GM21515 (cell line): ENCODE results near the gene SP4.
"Not testable (repeated sequence)": the region's sequence is repeated elsewhere in the genome, so short reads cannot be mapped to it uniquely, and the experiment has no call there.

ENCODE experiments used
- ATAC-seq: cut with Tn5 transposase; IDR thresholded peaks from one replicate; pipeline ENCODE4 v1.9.1; 2021; ENCODE audit not compliant: unreplicated experiment

SP4 gene

DNA sequence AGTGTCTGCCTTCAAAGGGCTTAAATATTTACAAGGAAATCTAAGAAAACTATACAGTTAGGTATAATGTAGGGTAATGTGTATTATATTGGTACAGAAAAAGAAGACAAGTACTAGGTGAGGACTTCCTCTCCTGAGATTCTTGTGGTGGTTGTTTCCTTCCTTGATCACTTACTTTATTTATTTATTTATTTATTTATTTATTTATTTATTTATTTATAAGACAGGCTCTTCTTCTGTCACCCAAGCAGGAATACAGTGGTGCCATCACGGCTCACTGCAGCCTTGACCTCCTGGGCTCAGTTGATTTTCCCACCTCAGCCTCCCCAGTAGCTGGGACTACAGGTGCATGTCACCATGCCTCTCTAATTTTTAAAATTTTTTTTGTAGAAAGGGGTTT is 96.8 kb downstream of the SP4 start:
- no peak for ATAC-seq

DNA sequence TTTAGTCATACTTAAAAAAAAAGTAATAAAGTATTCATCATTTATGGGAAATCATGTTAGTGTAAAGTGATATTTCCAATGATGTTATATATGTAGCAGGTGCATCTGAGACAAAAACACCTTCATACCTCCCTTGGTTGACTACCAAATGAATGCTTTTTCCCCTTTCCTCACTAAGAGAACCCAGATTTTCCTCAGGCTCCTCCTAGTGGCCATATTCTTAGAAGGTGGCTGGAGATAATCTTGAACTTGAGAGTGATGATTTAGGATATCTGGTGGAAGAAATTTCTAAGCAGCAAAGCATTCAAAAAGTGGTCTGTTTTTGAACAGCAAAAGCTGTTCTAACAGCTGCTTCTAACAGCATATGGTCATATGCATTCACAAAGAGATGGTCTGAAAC is 98.1 kb downstream of the SP4 start:
- ATAC-seq = no peak

GRCh38 chr7:21526448-21526847 is 98.6 kb downstream of the SP4 start:
- no peak for ATAC-seq

GRCh38 chr7:21532485-21532884 is 104.6 kb downstream of the SP4 start:
- not testable (repeated sequence) for ATAC-seq

GRCh38 chr7:21533646-21534045 is 105.8 kb downstream of the SP4 start:
- not testable (repeated sequence) for ATAC-seq

GRCh38 chr7:21536445-21537118 is 108.7 kb downstream of the SP4 start:
- not testable (repeated sequence) for ATAC-seq

DNA sequence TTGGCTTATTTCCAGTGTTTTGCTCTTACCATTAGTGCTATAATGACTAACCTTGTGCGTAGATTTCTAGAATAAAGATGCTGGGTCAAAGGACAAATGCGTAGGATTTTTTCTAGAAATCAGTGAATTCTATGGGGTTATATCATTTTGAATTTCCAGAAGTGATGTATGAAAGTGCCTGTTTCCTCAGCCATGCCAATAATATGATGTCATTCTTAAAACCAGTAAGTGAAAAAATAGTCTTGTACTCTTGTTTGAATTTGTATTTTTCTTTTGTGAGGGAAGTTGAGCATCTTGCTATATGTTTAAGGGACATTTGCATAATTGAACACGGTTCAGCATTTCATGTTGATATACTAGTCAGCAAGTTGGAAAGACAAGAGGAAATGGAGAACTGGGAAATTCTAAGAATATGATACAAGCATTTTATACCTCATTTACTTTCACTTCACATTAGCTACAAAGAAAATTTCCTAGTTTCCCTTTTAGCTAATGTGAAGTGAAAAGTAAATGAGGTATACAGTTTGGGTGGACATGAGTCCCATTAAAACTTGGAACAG is 111.1 kb downstream of the SP4 start:
- no peak for ATAC-seq

DNA sequence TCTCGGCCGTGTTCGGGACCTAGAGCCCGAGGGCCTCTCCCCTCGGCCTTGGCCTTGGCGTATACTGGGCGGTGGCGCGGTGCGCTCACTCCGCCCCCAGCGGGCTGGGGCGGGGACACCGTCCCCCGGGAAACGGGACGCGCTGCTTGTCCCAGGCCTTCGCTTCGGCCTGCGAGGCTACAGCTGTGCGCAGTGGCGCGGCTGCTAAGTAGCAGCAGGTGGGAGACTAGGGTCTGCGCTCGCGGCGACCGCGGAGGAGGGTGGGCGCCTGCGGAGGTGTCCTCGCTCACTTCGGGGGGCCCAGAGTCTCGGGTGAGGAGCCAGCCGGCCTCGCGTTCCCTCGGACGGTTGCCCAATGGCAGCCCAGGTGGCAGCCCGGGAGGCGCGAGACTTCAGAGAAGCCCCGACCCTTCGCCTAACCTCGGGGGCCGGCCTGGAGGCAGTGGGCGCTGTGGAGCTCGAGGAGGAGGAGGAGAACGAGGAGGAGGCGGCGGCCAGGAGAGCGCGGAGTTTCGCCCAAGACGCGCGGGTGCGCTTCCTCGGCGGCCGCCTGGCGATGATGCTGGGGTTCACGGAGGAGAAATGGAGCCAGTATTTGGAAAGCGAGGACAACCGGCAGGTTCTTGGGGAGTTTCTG is 115.1 kb downstream of the SP4 start, which contains the start of gene DNAH11:
DNAH11 (plus strand) TSS at position 149 of the 637 bp plus-strand sequence; CDS start at position 356, 207 bp downstream.
- no peak for ATAC-seq

DNA sequence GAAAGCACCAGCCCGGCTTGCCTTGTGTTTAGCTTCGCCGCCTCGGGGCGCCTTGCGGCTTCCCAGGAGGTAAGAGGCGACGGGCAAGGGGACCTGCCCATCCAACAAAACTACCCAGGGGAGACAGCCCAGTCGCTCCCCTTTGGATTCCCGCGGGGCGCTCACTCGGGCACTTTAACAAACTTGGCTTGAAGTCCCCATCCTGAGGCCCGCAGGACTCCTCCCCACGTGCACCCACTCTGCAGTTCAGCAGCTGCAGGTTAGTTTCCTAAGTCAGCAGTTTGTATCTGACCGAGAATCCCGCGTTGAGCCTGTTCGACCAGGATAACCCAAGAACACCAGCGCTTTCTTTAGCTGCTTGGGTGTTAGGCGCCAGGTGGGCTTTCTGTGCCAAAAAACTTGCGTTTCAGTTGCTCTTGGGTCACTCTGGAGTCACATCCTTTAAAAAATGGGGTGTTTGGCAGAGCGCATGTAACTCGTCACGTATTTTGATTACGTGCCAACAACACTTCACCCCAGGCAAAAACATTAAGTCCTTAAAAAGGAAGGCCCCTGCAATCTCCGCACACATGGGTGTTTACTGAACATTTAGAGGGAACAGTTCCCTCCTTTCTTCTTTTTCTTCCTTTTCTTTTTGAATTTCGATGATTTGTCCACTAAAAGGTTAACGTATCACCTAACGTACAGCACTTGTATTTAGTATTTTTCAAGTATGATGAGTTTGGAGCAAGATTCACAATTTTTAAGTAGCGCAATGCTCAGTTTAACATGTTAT is 115.8 kb downstream of the SP4 start:
- no peak for ATAC-seq

GRCh38 chr7:21544303-21544656 is 116.4 kb downstream of the SP4 start:
- no peak for ATAC-seq

DNA sequence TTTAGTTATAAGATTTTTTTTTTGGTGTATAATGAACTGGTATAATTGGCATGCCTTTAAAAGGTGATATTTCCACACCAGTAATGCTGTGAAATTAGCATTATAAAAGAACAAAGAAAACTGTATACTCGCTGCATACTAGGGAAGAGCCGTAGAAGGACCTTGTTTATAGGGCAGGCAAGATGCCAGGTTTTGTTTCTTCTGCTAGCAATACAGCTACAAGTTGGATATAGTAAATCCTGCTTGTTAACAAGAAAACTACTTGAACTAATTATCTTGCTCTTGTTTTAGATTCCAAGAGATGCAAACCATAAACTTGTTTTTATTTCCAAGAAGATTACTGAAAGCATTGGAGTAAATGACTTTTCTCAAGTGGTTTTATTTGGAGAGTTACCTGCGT is 116.8 kb downstream of the SP4 start:
- ATAC-seq = no peak

DNA sequence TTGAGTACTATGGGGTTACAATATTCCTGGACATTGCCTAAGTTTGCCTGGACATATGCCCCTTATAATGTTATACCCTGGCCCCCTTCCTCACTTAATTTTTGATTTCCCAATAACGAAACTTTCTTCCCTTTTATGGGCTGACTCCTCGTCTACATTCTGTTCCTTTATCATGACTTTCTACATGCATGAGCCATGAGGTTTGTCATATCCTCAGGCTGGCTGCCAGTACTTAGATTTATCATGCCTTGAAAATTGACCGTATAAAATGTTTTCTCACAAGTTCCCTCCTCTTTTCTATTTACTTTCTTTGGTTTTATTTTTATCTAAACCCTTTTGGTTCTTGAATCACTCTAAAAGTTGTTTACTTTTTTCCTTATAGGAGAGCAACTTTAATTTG is 119.6 kb downstream of the SP4 start:
- ATAC-seq = no peak

DNA sequence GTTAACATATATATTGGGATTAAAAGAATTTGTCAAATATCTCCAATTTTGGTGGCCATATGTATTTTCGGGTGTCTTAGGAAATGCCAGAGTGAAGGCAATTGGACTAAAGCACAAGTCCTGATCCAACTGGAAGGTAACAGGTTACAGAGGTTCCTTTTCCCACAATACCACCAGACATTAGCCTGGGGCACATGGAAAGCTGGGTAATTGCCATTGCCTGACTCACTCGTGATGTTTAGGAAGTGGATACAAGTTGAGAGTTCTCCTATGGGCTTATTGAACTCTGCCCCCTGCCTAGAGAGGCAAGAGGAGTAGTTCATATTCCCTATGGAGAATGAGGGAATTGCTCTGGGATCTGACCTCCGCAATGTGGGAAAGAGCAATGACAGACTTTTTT is 120.6 kb downstream of the SP4 start:
- no peak for ATAC-seq

DNA sequence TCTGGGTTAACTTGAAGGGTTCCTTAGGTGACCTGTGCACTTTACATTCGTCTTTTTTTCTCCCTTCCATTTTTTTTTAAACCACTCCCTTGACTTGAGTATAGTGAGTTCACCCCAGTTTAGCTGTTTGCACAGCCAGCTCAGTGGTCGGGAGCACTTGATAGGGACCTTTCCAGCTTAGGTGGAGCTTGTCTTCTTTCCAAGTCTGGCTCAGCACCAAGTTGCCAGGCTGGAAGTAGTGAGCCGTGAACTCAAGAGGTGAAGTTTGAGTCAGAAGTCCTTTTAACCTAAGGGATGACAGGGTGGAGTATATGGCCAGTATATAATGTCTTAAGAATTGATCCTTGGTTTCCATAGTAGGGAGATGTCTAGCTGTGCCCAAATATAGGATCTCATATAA is 122.2 kb downstream of the SP4 start:
- no peak for ATAC-seq

DNA sequence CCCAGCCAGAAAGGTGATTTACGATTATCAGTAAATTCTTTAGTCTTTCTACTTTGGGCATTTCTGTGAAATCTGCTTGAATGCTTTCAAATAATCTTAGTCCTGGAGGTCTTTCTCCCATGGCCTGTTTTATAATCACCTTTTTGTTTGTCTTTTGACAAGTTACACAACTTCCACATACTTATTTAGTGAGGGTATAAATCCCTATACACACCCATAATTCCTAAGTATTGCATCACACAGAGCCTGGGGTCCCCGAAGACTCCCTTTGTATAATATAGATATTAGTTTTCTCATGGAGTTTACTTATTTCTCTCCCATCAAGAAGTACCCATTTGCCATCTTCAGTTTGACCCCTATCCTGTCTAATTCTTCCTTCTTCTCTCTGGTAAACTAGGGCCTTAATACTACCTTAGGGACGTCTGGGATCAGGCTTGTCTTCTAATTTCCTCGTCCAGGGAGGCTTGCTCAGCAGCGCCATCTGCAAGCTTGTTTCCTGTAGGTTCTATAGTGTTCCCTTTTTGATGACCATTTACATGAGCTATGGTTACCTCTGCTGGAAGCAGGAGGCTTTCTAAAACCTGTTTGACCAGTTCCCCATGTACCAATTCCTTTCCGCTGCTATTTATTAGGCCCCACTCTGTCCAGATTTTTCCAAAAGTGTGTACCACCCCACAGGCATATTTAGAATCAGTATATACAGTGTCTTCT is 123.1 kb downstream of the SP4 start:
- ATAC-seq = no peak

- ATAC-seq = no peak
These were observed 134.5 kb downstream of the SP4 start for GRCh38 chr7:21562385-21562784.
